H1 (cell line): Measurements from ENCODE around the gene FARS2. TPM values are rescaled to one million over a fixed set of nuclear protein-coding genes. Genes with fewer than 3 reads are reported as not detected.

Source experiments
- CTCF ChIA-PET: fragments of 300-600 bp; sonication (Branson Sonifier 250); formaldehyde crosslinking; loops from one replicate; lab custom pipeline; 2021; ENCODE audit not compliant: partially characterized antibody; lab: Charles Lee
- POLR2A ChIA-PET: fragments of 300-600 bp; sonication (Branson Sonifier 250); formaldehyde crosslinking; loops from one replicate; lab custom pipeline; 2021; ENCODE audit warnings: inconsistent platforms; ENCODE audit not compliant: partially characterized antibody; lab: Charles Lee
- DNase-seq, 2 experiments: peaks; one replicate each; pipeline versions ENCODE4 v3.0.0 to v3.0.0-alpha.2; 2010 to 2022; ENCODE audit warnings: low spot score in 2 of 2, low read depth in 1 of 2, mixed read lengths in 1 of 2
- FAIRE-seq: peaks from 2 replicates; lab custom pipeline; 2011; peaks lifted over from hg19 to GRCh38; lab: Jason Lieb, UNC
- H2AFZ ChIP-seq: 2 replicates; pipeline ENCODE4 v1.8.1; 2012; ENCODE audit warnings: low read length, inconsistent platforms
- H2AK5ac ChIP-seq: 2 replicates; pipeline ENCODE4 v1.6.1; 2013; ENCODE audit warnings: low read depth, low read length
- H2BK120ac ChIP-seq: replicated peaks from 2 replicates; pipeline ENCODE3; 2013; ENCODE audit warnings: low read depth, low read length, inconsistent platforms
- H2BK12ac ChIP-seq: 2 replicates; pipeline ENCODE4 v1.6.1; 2013; ENCODE audit warnings: low read depth, low read length
- H2BK15ac ChIP-seq: 2 replicates; pipeline ENCODE4 v1.6.1; 2013; ENCODE audit warnings: low read length
- H2BK20ac ChIP-seq: 2 replicates; pipeline ENCODE4 v1.6.1; 2013; ENCODE audit warnings: low read length
- H2BK5ac ChIP-seq: 2 replicates; pipeline ENCODE4 v1.6.1; 2013; ENCODE audit warnings: low read depth, low read length
- H3K14ac ChIP-seq: 2 replicates; pipeline ENCODE4 v1.6.1; 2013; ENCODE audit warnings: inconsistent platforms; ENCODE audit not compliant: insufficient read length
- H3K18ac ChIP-seq: 2 replicates; pipeline ENCODE4 v1.6.1; 2013; ENCODE audit warnings: low read length; ENCODE audit errors: extremely low read depth
- H3K23ac ChIP-seq: 2 replicates; pipeline ENCODE4 v1.6.1; 2013; ENCODE audit warnings: inconsistent platforms; ENCODE audit not compliant: insufficient read length
- H3K23me2 ChIP-seq: 2 replicates; pipeline ENCODE4 v1.6.1; 2013; ENCODE audit warnings: low read depth, low read length
- H3K27ac ChIP-seq: 2 replicates; pipeline ENCODE4 v1.6.1; 2011; ENCODE audit warnings: low read depth, low read length, inconsistent platforms
- H3K27me3 ChIP-seq, 4 experiments: replicated peaks in 1 of 4; 1 replicate in 1 of 4; 2 replicates in 3 of 4; pipeline versions ENCODE4 v1.6.1 to v1.8.1; 2011 to 2013; ENCODE audit warnings: low read length in 3 of 4, mild to moderate bottlenecking in 3 of 4, inconsistent platforms in 2 of 4, mixed read lengths in 2 of 4, moderate library complexity in 1 of 4; ENCODE audit not compliant: control insufficient read depth in 3 of 4, insufficient read depth in 3 of 4; ENCODE audit errors: extremely low read depth in 1 of 4
- H3K36me3 ChIP-seq, 4 experiments: 2 replicates each; pipeline versions ENCODE4 v1.6.1 to v1.8.1; 2011 to 2013; ENCODE audit warnings: mild to moderate bottlenecking in 4 of 4, low read length in 3 of 4, moderate library complexity in 2 of 4, control low read depth in 1 of 4, inconsistent platforms in 1 of 4; ENCODE audit not compliant: insufficient read depth in 4 of 4, control insufficient read depth in 2 of 4
- H3K4ac ChIP-seq: replicated peaks from 2 replicates; pipeline ENCODE3; 2013; ENCODE audit warnings: low read length, low read depth, mixed read lengths, inconsistent platforms; ENCODE audit not compliant: insufficient read length
- H3K4me1 ChIP-seq, 4 experiments: replicated peaks in 1 of 4; 1 replicate in 1 of 4; 2 replicates in 3 of 4; pipeline versions ENCODE4 v1.6.1 to v1.8.1; 2011 to 2013; ENCODE audit warnings: low read length in 3 of 4, inconsistent platforms in 2 of 4, mixed read lengths in 1 of 4; ENCODE audit not compliant: insufficient read depth in 4 of 4, control insufficient read depth in 3 of 4
- H3K4me2 ChIP-seq, 2 experiments: 2 replicates each; pipeline versions ENCODE4 v1.6.1 to v1.8.1; 2011 to 2013; ENCODE audit warnings: low read depth in 2 of 2, low read length in 2 of 2, control low read depth in 1 of 2, inconsistent platforms in 1 of 2, mild to moderate bottlenecking in 1 of 2; ENCODE audit not compliant: insufficient read depth in 1 of 2
- H3K4me3 ChIP-seq, 4 experiments: fragments of 200-600, 300-600 bp in 1 of 4; sonication (generic), shearing (Covaris generic), sonication (Bioruptor Twin) in 1 of 4; 2 replicates each; pipeline versions ENCODE4 v1.5.1 to v1.8.1; 2011 to 2016; ENCODE audit warnings: low read length in 4 of 4, low read depth in 3 of 4, control low read depth in 2 of 4, inconsistent platforms in 2 of 4, mild to moderate bottlenecking in 2 of 4, mixed read lengths in 1 of 4, moderate library complexity in 1 of 4; ENCODE audit not compliant: insufficient read depth in 2 of 4; ENCODE audit errors: extremely low read depth in 1 of 4
- H3K56ac ChIP-seq: replicated peaks from 2 replicates; pipeline ENCODE3; 2013; ENCODE audit warnings: low read depth, mild to moderate bottlenecking, mixed read lengths, low read length, inconsistent platforms; ENCODE audit not compliant: insufficient read length
- H3K79me1 ChIP-seq: 2 replicates; pipeline ENCODE4 v1.6.1; 2013; ENCODE audit warnings: low read depth, low read length, control low read depth
- H3K79me2 ChIP-seq, 2 experiments: 2 replicates each; pipeline versions ENCODE4 v1.6.1 to v1.8.1; 2012 to 2013; ENCODE audit warnings: low read length in 2 of 2, mild to moderate bottlenecking in 2 of 2, inconsistent platforms in 1 of 2; ENCODE audit not compliant: insufficient read depth in 2 of 2, control insufficient read depth in 1 of 2
- H3K9ac ChIP-seq, 4 experiments: replicated peaks in 1 of 4; 1 replicate in 1 of 4; 2 replicates in 3 of 4; pipeline versions ENCODE4 v1.6.1 to v1.8.1; 2011 to 2013; ENCODE audit warnings: low read depth in 3 of 4, low read length in 3 of 4, control low read depth in 2 of 4, mild to moderate bottlenecking in 2 of 4, moderate library complexity in 2 of 4, inconsistent platforms in 1 of 4; ENCODE audit errors: extremely low read depth in 1 of 4
- H3K9me3 ChIP-seq, 2 experiments: 2 replicates each; pipeline versions ENCODE4 v1.6.1 to v1.8.1; 2012 to 2013; ENCODE audit warnings: mild to moderate bottlenecking in 2 of 2, moderate library complexity in 2 of 2, control low read depth in 1 of 2, inconsistent platforms in 1 of 2, low read depth in 1 of 2, low read length in 1 of 2, mixed read lengths in 1 of 2; ENCODE audit not compliant: insufficient read depth in 2 of 2
- H4K20me1 ChIP-seq, 2 experiments: replicated peaks in 1 of 2; 2 replicates each; pipeline versions ENCODE3 to v1.8.1; 2011 to 2013; ENCODE audit warnings: inconsistent platforms in 2 of 2, low read length in 2 of 2, mild to moderate bottlenecking in 1 of 2; ENCODE audit not compliant: insufficient read depth in 2 of 2, control insufficient read depth in 1 of 2
- H4K5ac ChIP-seq: 2 replicates; pipeline ENCODE4 v1.6.1; 2013; ENCODE audit warnings: low read length, low read depth, mixed read lengths, inconsistent platforms; ENCODE audit not compliant: insufficient read length
- H4K8ac ChIP-seq: 2 replicates; pipeline ENCODE4 v1.8.0; 2013; ENCODE audit warnings: mild to moderate bottlenecking, moderate library complexity, low read length, inconsistent platforms; ENCODE audit not compliant: insufficient read depth; ENCODE audit errors: extremely low read depth
- H4K91ac ChIP-seq: replicated peaks from 2 replicates; pipeline ENCODE3; 2013; ENCODE audit warnings: low read length, mixed read lengths, inconsistent platforms; ENCODE audit not compliant: insufficient read length
- ASH2L ChIP-seq: fragments of 200-600, 300-600 bp; sonication (generic); IDR thresholded peaks from one replicate; pipeline ENCODE4 v1.7.1; 2017; ENCODE audit warnings: low read length
- CREB1 ChIP-seq: IDR thresholded peaks from 2 replicates; pipeline ENCODE4 v1.6.1; 2012; ENCODE audit warnings: inconsistent platforms
- EP300 ChIP-seq, 2 experiments: IDR thresholded peaks; 1 replicate in 1 of 2; 2 replicates in 1 of 2; pipeline ENCODE4 v1.6.1; 2011 to 2012; ENCODE audit warnings: low read depth in 2 of 2, low read length in 2 of 2, mild to moderate bottlenecking in 2 of 2, borderline replicate concordance in 1 of 2, inconsistent platforms in 1 of 2, moderate library complexity in 1 of 2
- NRF1 ChIP-seq: IDR thresholded peaks from 2 replicates; pipeline ENCODE4 v1.6.1; 2011; ENCODE audit warnings: mild to moderate bottlenecking, low read depth, low read length, improper control_type of control experiment
- RNF2 ChIP-seq: fragments of 200-900, 300-1000 bp; sonication (generic); IDR thresholded peaks from 2 replicates; pipeline ENCODE4 v1.7.1; 2016; ENCODE audit warnings: borderline replicate concordance, low read depth, mild to moderate bottlenecking, antibody characterized with exemption, low read length; ENCODE audit not compliant: poor library complexity, severe bottlenecking; ENCODE audit errors: missing control alignments
- SP1 ChIP-seq: IDR thresholded peaks from 2 replicates; pipeline ENCODE4 v1.6.1; 2011; ENCODE audit warnings: low read depth, low read length
- TEAD4 ChIP-seq: IDR thresholded peaks from 2 replicates; pipeline ENCODE4 v1.6.1; 2012; ENCODE audit warnings: low read depth, low read length, inconsistent platforms, mixed read lengths
- WGBS, 2 experiments: shearing (Covaris generic) in 1 of 2; methylation state at CpG; one replicate each; pipeline versions ENCODE4 v1.1.6 to v1.1.7; 2013 to 2015; ENCODE audit warnings: low lambda C conversion rate in 2 of 2, mixed read lengths in 2 of 2, inconsistent platforms in 1 of 2, low coverage in 1 of 2, missing lambda C conversion rate in 1 of 2; ENCODE audit not compliant: insufficient replicate concordance in 2 of 2, insufficient coverage in 1 of 2, insufficient read length in 1 of 2; ENCODE audit errors: extremely low coverage in 1 of 2, missing lambda C conversion rate in 1 of 2; 5-methylcytosine and 5-hydroxymethylcytosine counted together
- polyA plus RNA-seq, 7 experiments: library from polyadenylated mRNA; depleted of rRNA in 3 of 7; stranded (reverse) in 5 of 7; unstranded in 2 of 7; fragments of >200 nt in 5 of 7; fragments of 200-250 nt in 2 of 7; gene quantifications; 1 replicate in 5 of 7; 2 replicates in 1 of 7; 4 replicates in 1 of 7; pipeline versions ENCODE4 v1.2.1 to v1.2.3, GENCODE V29; 2011 to 2013; ENCODE audit warnings: missing spikeins in 2 of 7, mixed read lengths in 2 of 7
- total RNA-seq: library from RNA; stranded (reverse); fragmentation: NEBNext Ultra II Directional; extraction: Animal tissue kit (Norgen Biotek cat#: 25700); gene quantifications from 2 replicates; pipeline ENCODE4 v1.2.1, GENCODE V29; 2021
- TF ChIP-seq, protein P1 (sequence below): IDR thresholded peaks from 2 replicates; pipeline ENCODE4 v1.6.1; 2011; ENCODE audit warnings: low read depth, mild to moderate bottlenecking, low read length; ENCODE audit not compliant: insufficient read depth
- TF ChIP-seq, protein P2 (sequence below): IDR thresholded peaks from 2 replicates; pipeline ENCODE4 v1.6.1; 2012; ENCODE audit warnings: inconsistent platforms

The FARS2 gene
- total and polyA plus RNA-seq, 2 of the 8 experiments (the other 6 are each of a cell fraction or from before 2014, with no cell fraction given): 11.7 to 14.4 TPM

DNA sequence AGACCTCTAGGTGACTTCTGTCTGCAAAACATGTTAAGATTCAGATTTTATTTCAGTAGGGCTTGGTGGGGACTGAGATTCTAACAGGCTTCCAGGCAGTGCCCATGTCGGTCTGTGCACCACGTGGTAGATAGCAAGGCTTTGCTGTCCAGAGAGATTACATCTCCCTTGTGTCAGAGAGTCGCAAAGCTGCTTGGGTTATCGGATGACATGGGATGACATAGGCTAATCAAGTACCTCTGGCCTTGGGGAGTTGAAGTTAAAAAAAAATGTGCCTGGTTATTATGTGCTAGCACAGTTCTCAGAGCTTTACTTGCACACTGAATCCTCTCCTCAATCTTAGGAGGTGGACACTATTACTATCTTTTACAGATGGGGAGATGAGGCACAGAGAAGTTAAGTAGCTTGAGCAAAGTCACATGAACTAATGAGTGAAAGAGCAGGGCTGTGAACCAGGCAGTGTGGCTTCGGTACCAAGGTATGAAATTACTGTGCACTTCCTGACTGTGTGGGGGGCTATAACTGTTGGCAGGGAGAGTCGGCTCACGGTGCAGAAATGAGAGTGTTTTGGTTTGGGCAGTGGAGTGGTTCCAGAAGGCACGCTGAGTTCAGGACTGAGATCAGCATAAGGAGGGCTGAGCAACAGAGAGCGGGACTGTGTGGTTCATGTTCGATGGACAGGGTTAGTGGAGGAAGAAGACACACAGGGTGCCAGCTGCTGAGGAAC, 41.1 kb downstream of the FARS2 start:
- Histone ChIP-seq H3K23ac (no peak overlapping the region), H2BK15ac (no peak overlapping the region), H3K56ac (no peak overlapping the region), H3K4me3 (no peak overlapping the region), H3K36me3 (no peaks in the 10 kb centered on the region), H4K91ac (no peak overlapping the region), H3K9ac (no peak overlapping the region), H2AK5ac (no peak overlapping the region), H3K4ac (no peak overlapping the region), H3K14ac (no peak overlapping the region), H2AFZ (no peak overlapping the region), H3K27me3 (no peaks in the 10 kb centered on the region), H4K5ac (no peak overlapping the region), H3K79me1 (no peaks in the 10 kb centered on the region), H4K8ac (no peak overlapping the region), H3K9me3 (no peaks in the 10 kb centered on the region), H3K23me2 (no peaks in the 10 kb centered on the region)
- FAIRE-seq (no peak), DNase-seq (no peak)
- TF ChIP-seq EP300 (IDR thresholded peaks at IDR 0.05; ENCODE audit: borderline replicate concordance in 1 of 2, low read depth in 2 of 2, low read length in 2 of 2) (no peak), SP1 (no peak), ASH2L (no peak), CREB1 (no peak), RNF2 (no peak), NRF1 (no peak), TEAD4 (no peak)
- TF ChIP-seq, protein P1, sequence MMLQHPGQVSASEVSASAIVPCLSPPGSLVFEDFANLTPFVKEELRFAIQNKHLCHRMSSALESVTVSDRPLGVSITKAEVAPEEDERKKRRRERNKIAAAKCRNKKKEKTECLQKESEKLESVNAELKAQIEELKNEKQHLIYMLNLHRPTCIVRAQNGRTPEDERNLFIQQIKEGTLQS: no peak
- TF ChIP-seq, protein P2, sequence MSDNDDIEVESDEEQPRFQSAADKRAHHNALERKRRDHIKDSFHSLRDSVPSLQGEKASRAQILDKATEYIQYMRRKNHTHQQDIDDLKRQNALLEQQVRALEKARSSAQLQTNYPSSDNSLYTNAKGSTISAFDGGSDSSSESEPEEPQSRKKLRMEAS: no peak
- TF ChIP-seq, all 59 proteins: peak for 0
- Histone ChIP-seq H3K79me2 (peaks cover 0 to 4% of the 10 kb centered on the region in 2 experiments; a peak in 1 of 4 replicates), H2BK120ac (no peak overlapping the region), H3K18ac (no peak overlapping the region), H2BK5ac (no peak overlapping the region), H3K4me1 (no peaks in the 10 kb centered on the region), H2BK12ac (no peak overlapping the region), H3K27ac (no peak overlapping the region), H2BK20ac (no peak overlapping the region), H3K4me2 (no peak overlapping the region), H4K20me1 (peaks cover 0 to 2% of the 10 kb centered on the region in 2 experiments)
- 88% methylated on average over 10 of the region's 10 CpGs; no CpG with 5 or more reads in 1 of the 2 experiments for WGBS, 2 experiments
- ChIA-PET POLR2A (interaction anchor here (0.9 to 1.3 kb wide), 3 partner anchors 15 to 43 kb away, joined by 3 read pairs; no protein-coding TSS in a partner anchor), CTCF (interaction anchor here (0.5 to 10.6 kb wide), 30 partner anchors 7 to 413 kb away, joined by 3 to 126 read pairs (median 5); no protein-coding TSS in a partner anchor)
